Measurements from ENCODE around the gene TTC6. TPM values are rescaled to one million over a fixed set of nuclear protein-coding genes. Genes with fewer than 3 reads are reported as not detected.

Gene TTC6
- total and polyA plus RNA-seq, 2 donors (not counting 3 experiments of a cell fraction or from before 2014, with no cell fraction given), result 0.75 TPM; not detected in 1

- no peaks in the 10 kb centered on the region for H3K9me1 ChIP-seq (replicated peaks; ENCODE audit: control insufficient read depth, extremely low read depth, insufficient read depth, low read length)
- H3K4me2 ChIP-seq (ENCODE audit: insufficient read depth, low read length), result no peak overlapping the region
- FAIRE-seq (no peak), DNase-seq (ENCODE audit: low read depth, low spot score) (no peak)
- no peaks in the 10 kb centered on the region for H3K36me3 ChIP-seq (ENCODE audit: control insufficient read depth in 2 of 2, extremely low read depth in 1 of 2, insufficient read depth in 2 of 2, low read length in 2 of 2)
- H3K79me2 ChIP-seq (ENCODE audit: control insufficient read depth, insufficient read depth, low read length), result no peaks in the 10 kb centered on the region
- TF ChIP-seq, protein P1, sequence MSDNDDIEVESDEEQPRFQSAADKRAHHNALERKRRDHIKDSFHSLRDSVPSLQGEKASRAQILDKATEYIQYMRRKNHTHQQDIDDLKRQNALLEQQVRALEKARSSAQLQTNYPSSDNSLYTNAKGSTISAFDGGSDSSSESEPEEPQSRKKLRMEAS (IDR thresholded peaks at IDR 0.05; ENCODE audit: insufficient read depth, insufficient read length), result no peak
- TF ChIP-seq POLR2AphosphoS5 (IDR thresholded peaks at IDR 0.05; ENCODE audit: insufficient read depth, low read depth, low read length) (no peak), MYC (IDR thresholded peaks at IDR 0.05; ENCODE audit: low read depth, low read length) (no peak), GATA2 (IDR thresholded peaks at IDR 0.05; ENCODE audit: insufficient read depth, insufficient read length, low read depth, low read length) (no peak), EZH2 (IDR thresholded peaks at IDR 0.05; ENCODE audit: borderline replicate concordance, low read depth, low read length, severe bottlenecking) (no peak), FOS (IDR thresholded peaks at IDR 0.05; ENCODE audit: borderline replicate concordance, insufficient read depth, low read length) (no peak), POLR2A (IDR thresholded peaks at IDR 0.05; ENCODE audit: low read depth, low read length) (no peak), JUN (IDR thresholded peaks at IDR 0.05; ENCODE audit: borderline replicate concordance, insufficient read depth, insufficient read length, low read depth) (no peak)
- TF ChIP-seq, protein P2, sequence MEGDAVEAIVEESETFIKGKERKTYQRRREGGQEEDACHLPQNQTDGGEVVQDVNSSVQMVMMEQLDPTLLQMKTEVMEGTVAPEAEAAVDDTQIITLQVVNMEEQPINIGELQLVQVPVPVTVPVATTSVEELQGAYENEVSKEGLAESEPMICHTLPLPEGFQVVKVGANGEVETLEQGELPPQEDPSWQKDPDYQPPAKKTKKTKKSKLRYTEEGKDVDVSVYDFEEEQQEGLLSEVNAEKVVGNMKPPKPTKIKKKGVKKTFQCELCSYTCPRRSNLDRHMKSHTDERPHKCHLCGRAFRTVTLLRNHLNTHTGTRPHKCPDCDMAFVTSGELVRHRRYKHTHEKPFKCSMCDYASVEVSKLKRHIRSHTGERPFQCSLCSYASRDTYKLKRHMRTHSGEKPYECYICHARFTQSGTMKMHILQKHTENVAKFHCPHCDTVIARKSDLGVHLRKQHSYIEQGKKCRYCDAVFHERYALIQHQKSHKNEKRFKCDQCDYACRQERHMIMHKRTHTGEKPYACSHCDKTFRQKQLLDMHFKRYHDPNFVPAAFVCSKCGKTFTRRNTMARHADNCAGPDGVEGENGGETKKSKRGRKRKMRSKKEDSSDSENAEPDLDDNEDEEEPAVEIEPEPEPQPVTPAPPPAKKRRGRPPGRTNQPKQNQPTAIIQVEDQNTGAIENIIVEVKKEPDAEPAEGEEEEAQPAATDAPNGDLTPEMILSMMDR (IDR thresholded peaks at IDR 0.05; ENCODE audit: extremely low read depth in 1 of 2, insufficient read depth in 1 of 2, low read depth in 1 of 2, low read length in 2 of 2), result no peak
- POLR2A ChIA-PET, result no interaction called here
- H4K20me1 ChIP-seq (replicated peaks; ENCODE audit: control insufficient read depth, extremely low read depth, insufficient read depth, low read length), result no peaks in the 10 kb centered on the region
- H3K9ac ChIP-seq (replicated peaks; ENCODE audit: extremely low read depth, insufficient read depth, low read length), result no peak overlapping the region
- peaks cover 4% of the 10 kb centered on the region for H3K4me1 ChIP-seq (ENCODE audit: control insufficient read depth, extremely low read depth, insufficient read depth, low read length)
- H3K9me3 ChIP-seq (replicated peaks; ENCODE audit: control insufficient read depth, insufficient read depth, low read length), result no peaks in the 10 kb centered on the region
- H2AFZ ChIP-seq (ENCODE audit: low read depth, low read length), result no peak overlapping the region
- intact Hi-C loops (cut with micrococcal nuclease) (no loop called here), dilution Hi-C loops (cut with MboI; ENCODE audit: extremely low pct_ligation_motif_present, low sequenced_read_pairs) (no loop called here)
- no peak overlapping the region for H3K4me3 ChIP-seq (replicated peaks in 1 of 3; ENCODE audit: insufficient read depth in 1 of 3, low read depth in 1 of 3, low read length in 3 of 3)
- peaks cover 91 to 100% of the 10 kb centered on the region in 2 experiments for H3K27me3 ChIP-seq (ENCODE audit: control insufficient read depth in 2 of 2, insufficient read depth in 2 of 2, low read length in 2 of 2)
- BruUV-seq (replicated peaks), result no TSS peak
- H3K27ac ChIP-seq (ENCODE audit: insufficient read depth, low read depth, low read length), result no peak overlapping the region
- CTCF ChIA-PET, result no interaction called here
Observed at GRCh38 chr14:37600880-37601741, 5.7 kb downstream of the TTC6 start.
